GM21367 (cell line): ENCODE data around the gene C1orf167.
A peak's percentile ranks its signal among the peaks of the same experiment; 100 is the strongest.
"Not testable (repeated sequence)": the region's sequence is repeated elsewhere in the genome, so short reads cannot be mapped to it uniquely, and the experiment has no call there.

Source experiments
- ATAC-seq: cut with Tn5 transposase; IDR thresholded peaks from one replicate; pipeline ENCODE4 v1.9.1; 2021; ENCODE audit not compliant: unreplicated experiment

The C1orf167 gene

GRCh38 chr1:11800756-11801433 lies 38.9 kb downstream of the C1orf167 start:
- ATAC-seq, result no peak

GRCh38 chr1:11802616-11802972 lies 40.6 kb downstream of the C1orf167 start:
- no peak for ATAC-seq

- ATAC-seq, result peak; percentile 22
These were observed 41.2 kb downstream of the C1orf167 start for GRCh38 chr1:11802973-11803885.

DNA sequence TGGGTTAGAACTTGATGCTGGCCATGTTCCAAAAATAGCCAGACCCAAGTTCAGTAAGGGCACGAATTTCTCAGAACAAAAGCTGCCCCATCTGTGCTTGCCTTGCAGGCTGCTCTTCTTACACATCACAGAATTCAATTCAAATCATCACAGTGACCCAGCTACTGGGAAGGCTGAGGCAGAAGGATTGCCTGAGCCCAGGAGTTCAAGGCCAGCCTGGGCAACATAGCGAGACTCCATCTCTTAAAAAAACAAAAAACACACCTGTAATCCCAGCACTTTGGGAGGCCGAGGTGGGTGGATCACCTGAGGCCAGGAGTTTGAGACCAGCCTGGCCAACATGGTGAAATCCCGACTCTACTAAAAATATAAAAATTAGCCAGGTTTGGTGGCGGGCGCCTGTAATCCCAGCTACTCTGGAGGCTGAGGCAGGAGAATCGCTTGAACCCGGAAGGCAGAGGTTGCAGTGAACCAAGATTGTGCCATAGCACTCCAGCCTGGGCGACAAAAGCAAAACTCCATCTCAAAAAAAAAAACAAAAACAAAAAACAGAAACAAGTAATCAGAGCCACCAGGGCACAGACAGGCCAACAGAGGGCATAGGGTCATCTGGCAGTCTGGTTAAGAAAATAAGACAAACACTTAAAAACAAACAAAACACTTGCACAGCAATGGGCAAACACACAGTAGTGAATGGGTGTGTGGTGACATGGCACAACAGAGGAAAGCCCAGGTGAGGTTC lies 42.1 kb downstream of the C1orf167 start:
- ATAC-seq, result not testable (repeated sequence)

DNA sequence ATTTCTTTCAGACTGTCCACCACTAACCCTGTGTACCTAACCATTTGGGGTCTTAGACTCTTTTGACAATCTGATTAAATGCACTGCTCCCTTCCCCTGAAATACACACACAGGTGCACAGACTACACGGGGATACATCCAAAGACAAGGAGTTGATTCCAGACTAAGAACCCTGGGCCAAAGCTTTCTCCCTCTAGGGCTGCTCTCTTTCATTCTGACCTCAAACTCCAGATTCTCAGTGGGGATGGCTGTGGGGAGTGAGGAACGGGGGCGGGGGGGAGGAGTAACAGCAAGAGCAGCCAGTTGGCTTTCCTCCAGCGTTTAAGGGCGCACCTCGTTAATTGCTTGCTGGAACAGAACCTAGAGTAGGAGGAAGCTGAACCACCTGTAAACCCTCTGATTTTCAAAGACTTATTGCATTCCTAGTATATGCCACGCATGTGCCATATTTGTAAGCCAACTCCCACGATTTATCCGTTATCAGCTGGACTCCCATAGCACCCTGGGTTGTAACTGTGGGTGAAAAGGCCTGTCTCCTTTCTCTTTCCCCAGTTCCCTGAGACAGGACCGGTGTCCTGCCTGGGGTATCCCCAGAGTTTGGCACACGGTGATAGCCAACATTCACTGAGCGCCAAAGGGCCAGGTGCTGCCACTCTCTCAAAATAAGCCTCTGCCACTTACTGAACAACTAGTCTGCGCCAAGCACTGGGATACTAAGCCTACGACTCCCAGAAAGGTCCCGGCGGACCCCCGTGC lies 42.9 kb downstream of the C1orf167 start:
- ATAC-seq, result no peak

GRCh38 chr1:11805422-11806306 lies 43.7 kb downstream of the C1orf167 start, which contains the start of the genes CLCN6 and MTHFR:
CLCN6 (plus strand) TSS chr1:11806191; CDS start chr1:11806263, 72 bp downstream.
MTHFR (minus strand) TSS chr1:11805964; CDS start chr1:11803116, 2,848 bp downstream.
- peak; percentile 69 for ATAC-seq

- peak; percentile 32 for ATAC-seq
These were observed 44.4 kb downstream of the C1orf167 start for GRCh38 chr1:11806307-11806936.

DNA sequence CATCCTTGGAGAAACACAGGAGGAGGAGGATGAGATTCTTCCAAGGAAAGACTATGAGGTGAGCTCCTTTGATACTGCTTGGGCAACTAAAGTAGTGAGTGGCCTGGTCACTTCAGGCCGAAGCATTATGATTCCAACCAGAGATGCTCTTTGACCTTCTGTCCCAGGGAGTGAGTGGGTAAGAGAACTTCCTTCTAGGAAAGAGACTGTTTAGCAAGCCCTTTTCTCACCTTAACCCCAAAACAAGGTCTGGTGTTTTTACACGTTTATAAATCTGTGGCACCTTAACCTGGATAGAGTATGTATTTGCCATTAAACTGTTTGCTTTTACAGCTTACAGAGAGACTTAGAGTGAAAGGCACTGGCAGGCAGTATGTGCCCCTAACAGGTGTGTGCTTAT lies 45.1 kb downstream of the C1orf167 start:
- no peak for ATAC-seq

DNA sequence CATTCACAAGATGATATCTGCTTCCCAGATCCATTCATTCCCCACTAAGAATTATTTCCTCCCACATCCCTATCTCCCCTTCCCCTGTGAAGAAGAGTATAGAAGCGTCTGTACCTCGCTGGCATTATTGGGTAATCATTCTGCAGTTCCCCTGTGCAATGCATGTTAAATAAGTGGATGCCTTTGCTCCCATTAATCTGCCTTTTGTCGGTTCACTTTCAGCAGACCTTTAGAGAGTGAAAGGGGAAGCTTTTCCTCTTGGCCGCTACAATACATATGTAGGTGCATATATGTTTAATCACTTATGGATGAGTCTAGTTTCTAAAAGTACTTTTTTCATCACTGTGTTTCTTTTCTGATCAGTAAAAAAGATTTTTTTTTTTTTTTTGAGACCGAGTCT lies 51.0 kb downstream of the C1orf167 start:
- no peak for ATAC-seq

GRCh38 chr1:11817192-11817591 lies 55.2 kb downstream of the C1orf167 start:
- no peak for ATAC-seq

GRCh38 chr1:11822091-11822490 lies 60.1 kb downstream of the C1orf167 start:
- no peak for ATAC-seq

DNA sequence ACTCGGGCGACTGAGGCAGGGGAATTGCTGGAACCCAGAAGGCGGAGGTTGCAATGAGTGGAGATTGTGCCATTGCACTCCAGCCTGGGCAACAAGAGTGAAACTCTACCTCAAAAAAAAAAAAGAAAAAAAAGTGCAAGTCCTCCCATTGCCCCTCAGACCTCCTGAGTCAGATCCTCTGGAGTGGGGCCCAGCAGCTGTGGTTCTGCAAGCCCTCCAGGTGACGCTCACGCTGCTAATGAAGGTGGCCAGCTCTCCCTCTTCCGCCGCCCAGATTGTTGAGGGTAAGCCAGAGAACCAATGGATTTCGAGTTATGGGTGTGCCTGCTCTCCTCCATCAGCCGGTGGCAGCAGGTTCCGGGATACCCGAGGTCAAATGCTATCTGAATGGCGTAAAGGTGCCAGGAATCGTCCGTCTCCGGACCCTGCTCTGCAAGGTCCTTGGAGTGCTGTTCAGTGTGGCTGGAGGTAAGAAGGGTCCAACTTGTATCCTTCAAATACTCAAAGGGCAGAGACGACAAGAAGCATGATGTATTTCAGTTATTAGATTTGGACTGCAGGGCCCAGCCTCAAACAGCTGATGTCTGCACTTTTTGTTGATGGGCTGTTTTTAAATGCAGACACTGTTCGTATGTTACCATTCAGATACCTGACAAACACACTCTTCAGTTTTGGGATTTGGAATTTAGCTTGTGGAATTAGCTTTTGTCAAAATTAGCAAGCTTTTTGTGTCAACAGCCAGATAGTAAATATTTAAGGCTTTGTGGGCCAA lies 61.6 kb downstream of the C1orf167 start:
- ATAC-seq, result no peak

DNA sequence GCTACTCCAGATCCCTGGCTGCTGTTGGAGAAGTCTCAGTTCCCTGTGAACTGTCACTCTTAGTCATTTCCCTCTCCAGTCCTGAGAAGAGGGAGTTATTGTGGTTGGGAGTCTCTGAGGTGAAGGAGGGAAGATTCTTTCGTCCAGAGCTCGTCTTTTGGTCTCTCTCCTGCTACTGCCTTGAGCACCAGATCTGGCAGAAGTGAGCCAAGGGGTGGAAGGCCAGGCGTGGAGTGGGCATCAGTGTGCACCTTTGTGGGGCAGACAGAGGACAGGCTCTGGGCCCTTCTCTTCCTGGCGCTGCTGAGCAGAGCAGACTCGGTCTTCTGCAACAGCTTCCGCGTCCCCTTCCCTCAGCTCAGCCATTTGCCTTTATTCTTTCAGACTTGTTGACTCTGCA lies 63.1 kb downstream of the C1orf167 start:
- no peak for ATAC-seq

DNA sequence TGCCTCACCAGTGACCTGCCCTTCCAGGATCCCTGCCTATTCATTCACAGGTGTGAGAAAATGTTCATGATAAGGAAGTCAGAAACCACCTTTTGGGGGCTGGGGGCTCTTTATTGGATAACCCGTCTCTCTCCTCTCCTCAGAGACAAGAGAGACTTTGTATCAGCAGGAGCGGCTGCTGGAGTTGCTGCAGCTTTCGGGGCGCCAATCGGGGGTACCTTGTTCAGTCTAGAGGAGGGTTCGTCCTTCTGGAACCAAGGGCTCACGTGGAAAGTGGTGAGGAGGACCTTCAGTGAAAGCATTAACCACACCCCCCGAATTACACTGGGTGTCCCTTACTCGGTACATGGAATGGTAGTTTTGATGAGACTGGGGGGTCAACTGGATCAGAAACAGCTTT lies 65.0 kb downstream of the C1orf167 start:
- no peak for ATAC-seq

DNA sequence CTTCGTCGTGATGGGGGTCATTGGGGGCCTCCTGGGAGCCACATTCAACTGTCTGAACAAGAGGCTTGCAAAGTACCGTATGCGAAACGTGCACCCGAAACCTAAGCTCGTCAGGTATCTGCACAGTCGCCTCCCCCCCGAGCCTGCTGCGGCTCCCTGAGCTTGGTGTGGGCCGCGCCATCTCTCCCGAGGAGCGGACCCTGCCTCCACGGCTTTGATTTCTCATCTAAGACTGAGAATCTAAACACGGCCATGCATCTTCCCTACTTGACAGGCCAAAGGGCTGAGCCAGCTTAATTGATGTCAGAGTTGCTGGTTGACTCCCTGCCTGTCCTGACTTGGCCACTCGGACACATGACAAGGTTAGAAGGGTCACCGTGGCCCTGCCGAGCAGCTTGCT lies 66.5 kb downstream of the C1orf167 start:
- no peak for ATAC-seq

DNA sequence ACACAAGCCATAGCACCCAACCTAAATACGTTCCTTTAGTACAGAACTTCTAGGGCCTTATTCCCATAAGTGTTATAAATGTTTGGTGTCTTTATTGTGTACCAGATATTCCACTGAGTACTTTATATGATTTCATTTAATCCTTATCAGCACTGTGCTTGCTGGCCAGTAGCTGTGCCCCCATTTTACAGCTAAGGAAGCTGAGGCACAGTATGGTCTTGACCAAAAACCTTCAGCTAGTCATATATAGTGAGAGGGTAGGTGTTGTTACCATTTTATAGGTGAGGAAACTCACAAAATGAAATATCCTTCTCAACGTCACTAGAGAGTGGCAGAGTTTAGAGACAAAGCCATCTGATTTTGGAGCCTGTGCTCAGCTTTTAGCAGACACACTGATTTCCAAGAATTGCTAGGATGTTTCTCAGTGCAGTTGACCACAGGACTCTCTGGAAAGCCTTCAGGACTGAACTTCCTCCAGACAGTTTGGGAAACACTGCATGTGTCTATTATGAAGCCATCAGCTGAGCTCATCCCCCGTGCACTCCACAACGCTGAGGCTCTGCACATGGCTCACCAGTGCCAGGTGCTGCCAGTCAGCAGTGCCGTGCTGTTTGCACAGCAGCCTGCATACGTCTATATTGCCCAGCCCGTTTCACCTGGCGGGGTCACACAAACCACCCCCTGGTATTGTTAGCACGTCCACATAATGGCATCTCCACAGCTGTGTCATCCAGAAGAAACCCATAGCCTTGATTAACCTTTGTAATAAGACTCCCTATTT lies 70.1 kb downstream of the C1orf167 start:
- ATAC-seq, result no peak

DNA sequence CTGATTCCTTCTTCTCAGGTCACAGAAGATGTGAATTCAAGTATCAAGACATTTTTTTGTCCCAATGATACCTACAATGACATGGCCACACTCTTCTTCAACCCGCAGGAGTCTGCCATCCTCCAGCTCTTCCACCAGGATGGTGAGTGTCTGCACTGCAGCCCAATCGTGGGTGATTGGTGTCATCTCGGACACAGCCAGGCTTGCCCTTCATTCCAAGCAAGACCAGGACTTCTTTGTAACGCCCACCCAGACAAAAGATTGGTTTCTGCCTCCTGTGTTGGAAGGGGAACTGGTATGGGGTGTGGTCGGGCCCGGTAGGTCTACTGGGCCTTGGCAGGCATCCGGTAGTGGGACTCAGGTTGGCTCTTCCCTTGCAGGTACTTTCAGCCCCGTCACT lies 71.5 kb downstream of the C1orf167 start:
- ATAC-seq, result no peak

- ATAC-seq, result no peak
These were observed 71.9 kb downstream of the C1orf167 start for GRCh38 chr1:11833900-11834299.
